ENCODE measurements around the gene CHST11.
"Not testable (repeated sequence)": the region's sequence is repeated elsewhere in the genome, so short reads cannot be mapped to it uniquely, and the experiment has no call there.

- TF ChIP-seq NONO (IDR thresholded peaks at IDR 0.05; ENCODE audit: low read depth in 2 of 2, low read length in 1 of 2); ZSCAN29 (IDR thresholded peaks at IDR 0.05); ZNF12 (CRISPR knock-in tag; IDR thresholded peaks at IDR 0.05); MXI1 (IDR thresholded peaks at IDR 0.05; ENCODE audit: low read depth, low read length): not testable (repeated sequence)
Observed at GRCh38 chr12:104574758-104575157, 118.0 kb downstream of the CHST11 start.
